ENCODE data around the gene PASK.
A peak's percentile ranks its signal among the peaks of the same experiment; 100 is the strongest.
"Not testable (repeated sequence)": the region's sequence is repeated elsewhere in the genome, so short reads cannot be mapped to it uniquely, and the experiment has no call there.

Gene PASK

GRCh38 chr2:241148891-241149674 lies at the start of gene PASK:
Gene PASK, minus strand, starts transcription at chr2:241149472. Its CDS starts 6,440 bp downstream, at chr2:241143032.
- DNase-seq, result peak; percentile 97

DNA sequence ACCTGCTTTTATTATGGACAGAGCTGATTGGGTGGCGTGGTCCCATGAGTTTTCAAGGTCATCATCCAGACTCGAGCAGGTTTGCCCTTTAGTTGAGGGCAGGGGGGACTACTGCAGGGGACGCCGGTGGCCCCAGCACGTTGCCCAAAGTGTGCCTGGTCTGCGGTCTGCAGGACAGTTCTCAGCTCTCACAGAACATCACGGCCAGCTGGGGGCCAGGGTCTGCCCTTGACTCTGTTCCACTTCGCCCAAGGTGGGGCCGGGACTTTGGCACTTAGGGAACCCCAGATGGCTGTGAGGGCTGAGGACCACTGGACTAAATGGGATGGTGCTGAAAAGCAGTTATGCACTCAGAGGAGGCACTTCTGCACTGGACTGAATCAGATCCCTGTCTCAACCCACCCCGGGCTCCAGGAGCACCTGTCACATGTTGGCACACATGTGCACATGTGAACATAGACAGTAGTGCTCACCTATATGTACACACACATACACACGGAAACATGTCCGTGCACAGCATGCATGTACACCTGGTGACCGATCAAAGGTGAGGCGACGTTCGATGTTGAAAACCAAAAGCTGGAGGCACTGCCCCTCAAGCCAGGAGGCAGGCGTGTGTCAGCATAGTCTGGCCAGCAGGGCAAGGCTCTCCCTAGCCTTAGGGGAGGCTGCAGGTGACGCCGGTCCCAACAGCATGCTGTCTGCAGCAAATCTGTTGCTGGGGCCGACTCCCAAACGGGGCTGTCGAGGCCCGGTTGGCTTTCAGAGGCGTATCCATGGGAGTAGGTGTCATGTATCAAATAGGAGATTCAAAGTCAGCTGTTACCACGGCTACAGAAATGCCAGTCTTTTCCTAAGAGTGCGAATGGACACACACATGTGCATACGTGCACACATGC lies 49.4 kb upstream of the PASK start:
- no peak for DNase-seq

- no peak for DNase-seq
Observed at GRCh38 chr2:241197947-241198346, 48.7 kb upstream of the PASK start.

DNA sequence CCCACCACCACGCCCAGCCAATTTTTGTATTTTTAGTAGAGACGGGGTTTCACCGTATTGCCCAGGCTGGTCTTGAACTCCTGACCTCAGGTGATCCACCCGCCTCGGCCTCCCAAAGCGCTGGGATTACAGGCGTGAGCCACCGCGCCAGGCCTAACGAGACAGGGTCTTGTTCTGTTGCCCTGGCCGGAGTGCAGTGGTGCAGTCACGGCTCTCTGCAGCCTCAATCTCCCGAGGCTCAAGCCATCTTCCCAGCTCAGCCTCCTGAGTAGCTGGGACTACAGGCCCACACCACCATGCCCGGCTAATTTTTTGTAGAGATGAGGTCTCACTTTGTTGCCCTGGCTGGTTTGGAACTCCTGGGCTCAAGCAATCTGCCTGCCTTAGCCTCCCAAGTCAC lies 48.0 kb upstream of the PASK start:
- not testable (repeated sequence) for DNase-seq

DNA sequence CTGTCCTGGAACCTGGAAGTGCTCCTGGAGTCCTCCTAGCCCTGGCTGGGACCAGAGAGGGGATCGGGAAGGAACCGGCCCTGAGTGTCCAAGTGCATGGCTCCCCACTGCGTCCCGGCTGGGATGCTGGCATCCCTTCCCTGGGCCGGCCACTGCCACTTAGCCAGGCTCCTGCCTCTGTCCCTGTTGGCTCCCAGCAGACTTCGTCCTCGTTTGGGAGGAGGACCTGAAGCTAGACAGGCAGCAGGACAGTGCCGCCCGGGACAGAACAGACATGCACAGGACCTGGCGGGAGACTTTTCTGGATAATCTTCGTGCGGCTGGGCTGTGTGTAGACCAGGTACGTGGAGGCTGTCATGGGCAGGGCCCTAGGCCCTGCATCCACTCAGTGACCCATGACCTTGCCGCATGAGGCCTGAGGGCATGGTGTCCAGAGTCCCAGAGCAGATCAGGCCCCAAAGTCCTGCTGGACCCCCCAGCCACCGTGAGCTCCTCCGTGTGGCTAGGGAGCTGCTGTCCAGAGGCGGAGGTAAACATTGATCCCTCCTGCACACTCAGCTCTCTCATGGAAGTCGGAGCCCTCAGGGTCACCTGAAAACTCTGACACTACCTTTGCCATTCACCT lies 46.3 kb upstream of the PASK start:
- DNase-seq, result no peak

- DNase-seq, result no peak
Observed at GRCh38 chr2:241194811-241195210, 45.5 kb upstream of the PASK start.

DNA sequence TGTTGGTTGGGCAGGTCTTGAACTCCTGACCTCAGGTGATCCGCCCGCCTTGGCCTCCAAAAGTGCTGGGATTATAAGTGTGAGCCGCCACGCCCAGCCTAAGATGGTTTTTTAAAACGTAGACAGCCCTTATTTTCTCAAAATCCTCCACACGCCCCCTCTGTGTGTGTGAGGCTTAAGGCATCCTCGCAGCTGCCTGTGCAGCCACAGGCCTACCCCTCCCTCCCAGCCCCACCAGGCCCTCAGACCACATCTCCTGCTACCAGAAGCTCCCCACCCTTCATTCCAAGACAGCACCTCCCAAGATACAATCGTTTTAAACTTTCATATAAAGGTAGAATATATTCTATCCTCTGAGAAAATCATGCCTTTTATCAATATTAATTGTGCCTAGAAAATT lies 44.0 kb upstream of the PASK start:
- DNase-seq, result no peak

GRCh38 chr2:241191081-241191480 lies 41.8 kb upstream of the PASK start:
- no peak for DNase-seq

DNA sequence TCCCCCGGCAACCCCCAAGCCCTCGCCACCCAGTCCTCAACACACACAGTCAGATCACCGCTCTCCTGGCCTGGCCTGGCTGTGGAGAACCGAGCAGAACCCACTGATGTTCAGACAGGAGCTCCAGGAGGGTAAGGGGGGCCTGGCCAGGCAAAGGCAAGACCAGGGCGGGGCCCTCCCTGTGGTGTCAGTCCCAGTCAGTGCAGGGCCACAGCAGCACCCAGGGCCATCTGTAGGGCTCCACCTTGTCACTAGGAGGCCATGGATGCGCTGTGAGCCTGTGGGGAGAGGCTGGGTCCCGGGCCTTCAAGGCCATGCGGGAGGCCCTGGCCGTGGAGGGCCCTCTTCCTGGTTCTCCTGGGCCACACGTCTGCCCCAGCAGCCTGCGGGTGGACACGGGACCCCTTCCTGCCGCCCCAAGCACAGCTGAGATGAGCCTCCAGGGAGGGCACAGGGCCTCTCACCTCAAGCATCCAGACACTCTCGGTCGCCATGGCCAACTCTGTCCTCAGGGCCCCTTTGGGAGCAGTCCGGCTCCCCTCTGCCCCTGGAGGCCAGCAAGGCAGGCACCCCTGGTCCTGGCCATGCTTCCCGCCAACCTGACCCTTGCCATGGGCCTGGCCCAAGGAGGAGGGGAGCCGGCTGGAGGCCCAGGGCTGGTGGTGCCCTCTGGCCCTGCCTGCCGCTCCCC lies 41.2 kb upstream of the PASK start:
- no peak for DNase-seq

GRCh38 chr2:241189856-241190201 lies 40.6 kb upstream of the PASK start:
- DNase-seq, result no peak

DNA sequence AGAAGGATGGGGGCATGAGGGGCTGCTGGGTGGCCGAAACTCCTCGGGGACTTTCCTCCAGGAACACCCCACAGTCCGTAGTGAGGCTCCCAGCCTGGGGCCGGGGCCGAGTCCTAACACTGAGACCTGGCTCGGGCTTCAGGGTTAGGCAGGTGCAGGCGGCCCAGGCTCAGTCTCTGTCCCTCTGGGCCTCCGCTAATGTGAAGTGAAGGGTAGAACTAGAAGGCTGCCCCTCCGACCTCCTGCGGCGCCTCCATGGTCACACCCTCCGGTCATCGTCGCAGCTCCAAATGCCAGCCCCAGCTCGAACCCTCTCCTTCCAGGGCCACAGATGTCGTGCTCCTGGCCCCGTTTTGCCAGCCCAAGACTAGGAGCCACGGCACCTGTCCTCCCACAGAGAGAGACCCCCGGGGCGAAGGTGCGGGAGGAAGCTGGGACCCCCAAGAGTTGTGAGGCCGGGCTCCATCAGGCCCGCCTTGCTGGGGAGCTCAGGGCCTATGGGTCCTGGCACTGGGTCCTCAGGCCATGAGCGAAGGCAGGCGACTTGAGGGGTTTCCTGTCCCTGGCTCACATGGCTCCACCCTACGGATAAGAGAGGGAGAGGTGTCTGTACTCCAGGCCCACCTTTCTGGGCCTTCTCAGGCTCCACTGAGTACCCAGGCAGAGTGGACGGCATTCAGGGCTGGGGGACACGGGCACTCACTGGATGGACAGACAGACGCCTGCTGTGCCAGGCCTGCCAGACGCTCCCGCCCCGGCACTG lies 40.0 kb upstream of the PASK start:
- DNase-seq, result no peak

GRCh38 chr2:241188361-241189092 lies 39.3 kb upstream of the PASK start, which contains the start of gene ANO7:
Gene ANO7, plus strand, starts transcription at chr2:241188677. Its CDS starts 1,387 bp downstream, at chr2:241190064.
- no peak for DNase-seq

DNA sequence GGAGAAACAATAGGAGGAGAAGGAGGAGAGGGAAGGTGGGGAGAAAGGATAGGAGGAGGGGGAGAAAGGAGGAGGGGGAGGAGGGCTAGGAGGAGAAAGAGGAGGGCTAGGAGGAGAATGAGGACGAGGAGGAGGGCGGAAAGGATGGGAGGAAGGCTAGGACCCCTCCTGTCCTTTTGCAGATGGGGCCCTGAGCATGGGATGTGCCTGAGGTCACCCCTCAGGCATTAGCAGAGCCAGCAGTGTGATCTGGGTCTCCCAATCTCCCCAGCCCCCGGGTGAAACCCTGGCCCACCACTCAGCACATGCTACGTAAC lies 38.6 kb upstream of the PASK start:
- no peak for DNase-seq

- no peak for DNase-seq
Observed at GRCh38 chr2:241187101-241187917, 38.0 kb upstream of the PASK start.

- no peak for DNase-seq
Observed at GRCh38 chr2:241185961-241186360, 36.7 kb upstream of the PASK start.

DNA sequence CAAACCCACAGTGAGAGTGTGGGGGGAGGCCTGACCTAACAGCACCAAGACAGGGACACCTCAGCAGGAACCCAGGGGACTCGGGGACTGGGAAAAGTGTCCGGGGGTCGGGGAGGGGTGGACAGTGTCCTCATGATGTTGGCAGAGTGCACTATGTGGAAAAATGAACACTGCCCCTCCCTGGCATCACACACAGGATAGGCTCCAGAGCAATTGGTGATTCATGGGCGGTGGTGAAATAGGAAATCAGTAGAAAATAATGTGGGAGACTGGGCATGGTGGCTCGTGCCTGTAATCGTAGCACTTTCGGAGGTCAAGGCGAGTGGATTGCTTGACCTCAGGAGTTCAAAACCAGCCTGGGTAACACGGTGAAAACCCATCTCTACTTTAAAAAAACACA lies 35.6 kb upstream of the PASK start:
- no peak for DNase-seq

DNA sequence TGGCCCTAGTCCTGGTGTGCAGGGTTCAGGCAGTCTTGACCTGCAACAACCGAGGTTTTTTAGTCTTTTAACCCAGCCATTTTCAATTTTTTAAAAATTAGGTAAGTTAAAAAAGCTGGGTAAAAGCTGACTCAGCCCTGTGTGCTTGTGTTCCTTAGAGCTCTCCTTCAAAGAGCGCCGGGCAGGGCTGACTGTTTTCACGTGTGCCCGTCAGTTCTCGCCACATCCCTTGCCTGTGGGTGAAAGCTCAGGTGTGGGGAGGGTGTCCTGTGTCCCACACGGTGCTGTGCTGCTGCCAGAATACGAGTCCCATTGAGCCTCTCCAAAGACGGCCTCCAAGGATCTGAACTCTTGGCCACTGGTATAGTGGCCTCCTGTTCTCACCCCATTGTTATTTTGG lies 33.9 kb upstream of the PASK start:
- DNase-seq, result no peak

- DNase-seq, result no peak
Observed at GRCh38 chr2:241182531-241183133, 33.4 kb upstream of the PASK start.

DNA sequence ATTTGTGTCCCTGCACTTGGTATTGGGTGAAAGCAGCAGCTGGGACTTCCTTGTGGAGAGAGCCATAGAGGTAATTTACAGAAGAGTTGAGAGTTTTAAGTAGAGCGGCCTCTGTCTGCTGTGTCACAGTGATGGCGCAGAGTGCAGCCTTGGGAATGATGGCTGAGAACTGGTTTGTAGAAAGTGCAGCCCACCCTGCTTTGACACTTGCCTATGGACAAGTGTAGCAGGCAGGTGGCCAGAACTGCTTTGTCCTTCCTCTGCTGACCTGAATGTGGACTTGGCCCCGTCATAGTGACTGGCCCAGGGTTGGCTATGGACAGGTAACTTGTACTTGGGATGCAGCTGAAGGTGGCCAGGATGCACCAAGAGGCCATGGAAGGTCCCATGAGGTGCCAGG lies 32.9 kb upstream of the PASK start:
- no peak for DNase-seq

- no peak for DNase-seq
Observed at GRCh38 chr2:241180495-241180894, 31.2 kb upstream of the PASK start.

Measured in DMS79 treated with DMSO at 0.1 percent for 48 hours (cell line).